ENCODE data around the gene CYP51A1.

The CYP51A1 gene

GRCh38 chr7:92076509-92076908 is 57.8 kb downstream of the CYP51A1 start:
- ChIA-PET POLR2A (no interaction called here), CTCF (interaction anchor here (0.6 to 0.9 kb wide), 3 partner anchors 14 to 372 kb away, joined by 3 read pairs; partner anchors contain the start of gene GATAD1)
- no peak for TF ChIP-seq CTCF (IDR thresholded peaks at IDR 0.05; ENCODE audit: insufficient read depth, low read length, missing control alignments)
- no peak overlapping the region for H3K4me3 ChIP-seq (ENCODE audit: low read depth, low read length)
- no peak for DNase-seq (ENCODE audit: low read depth, low spot score)

- no peak overlapping the region for H3K4me3 ChIP-seq (ENCODE audit: low read depth, low read length)
- no peak for TF ChIP-seq CTCF (IDR thresholded peaks at IDR 0.05; ENCODE audit: insufficient read depth, low read length, missing control alignments)
- ChIA-PET POLR2A (no interaction called here), CTCF (no interaction called here)
- DNase-seq (ENCODE audit: low read depth, low spot score), result no peak
These were observed 58.7 kb downstream of the CYP51A1 start for GRCh38 chr7:92075455-92076158.

- ChIA-PET POLR2A (no interaction called here), CTCF (no interaction called here)
- H3K4me3 ChIP-seq (ENCODE audit: low read depth, low read length), result no peak overlapping the region
- no peak for TF ChIP-seq CTCF (IDR thresholded peaks at IDR 0.05; ENCODE audit: insufficient read depth, low read length, missing control alignments)
- no peak for DNase-seq (ENCODE audit: low read depth, low spot score)
These were observed 61.6 kb downstream of the CYP51A1 start for GRCh38 chr7:92072708-92073107.

GRCh38 chr7:92072121-92072520 is 62.2 kb downstream of the CYP51A1 start:
- no peak overlapping the region for H3K4me3 ChIP-seq (ENCODE audit: low read depth, low read length)
- no peak for TF ChIP-seq CTCF (IDR thresholded peaks at IDR 0.05; ENCODE audit: insufficient read depth, low read length, missing control alignments)
- ChIA-PET CTCF (no interaction called here), POLR2A (no interaction called here)
- no peak for DNase-seq (ENCODE audit: low read depth, low spot score)

- ChIA-PET CTCF (no interaction called here), POLR2A (no interaction called here)
- H3K4me3 ChIP-seq (ENCODE audit: low read depth, low read length), result no peak overlapping the region
- no peak for DNase-seq (ENCODE audit: low read depth, low spot score)
- no peak for TF ChIP-seq CTCF (IDR thresholded peaks at IDR 0.05; ENCODE audit: insufficient read depth, low read length, missing control alignments)
These were observed 63.2 kb downstream of the CYP51A1 start for GRCh38 chr7:92071032-92071431.

GRCh38 chr7:92064438-92065029 is 69.7 kb downstream of the CYP51A1 start:
- ChIA-PET CTCF (interaction anchor here (0.6 kb wide), 1 partner anchor 365 kb away, joined by 4 read pairs; no protein-coding TSS in a partner anchor), POLR2A (no interaction called here)
- TF ChIP-seq CTCF (IDR thresholded peaks at IDR 0.05; ENCODE audit: insufficient read depth, low read length, missing control alignments), result no peak
- no peak overlapping the region for H3K4me3 ChIP-seq (ENCODE audit: low read depth, low read length)
- no peak for DNase-seq (ENCODE audit: low read depth, low spot score)

Measured in AG04449 (cell line).